HAP-1 (cell line): ENCODE data around the gene TGFB1.
"Not testable (repeated sequence)": the region's sequence is repeated elsewhere in the genome, so short reads cannot be mapped to it uniquely, and the experiment has no call there.

Experiments used
- DNase-seq, 2 experiments: peaks; one replicate each; pipeline ENCODE4 v3.0.0-alpha.2; 2016 to 2020; ENCODE audit warnings: low spot score in 2 of 2
- H3K27me3 ChIP-seq: fragments of 250-450 bp; sonication (Bioruptor Pico); 2 replicates; pipeline ENCODE4 v1.5.1; 2020; ENCODE audit warnings: low read depth, mild to moderate bottlenecking, moderate library complexity
- H3K36me3 ChIP-seq: fragments of 250-450 bp; sonication (Bioruptor Pico); replicated peaks from 2 replicates; pipeline ENCODE4 v1.5.1; 2020; ENCODE audit warnings: mild to moderate bottlenecking
- H3K4me1 ChIP-seq: fragments of 250-450 bp; sonication (Bioruptor Pico); 2 replicates; pipeline ENCODE4 v1.5.1; 2020; ENCODE audit warnings: mild to moderate bottlenecking
- H3K4me3 ChIP-seq: fragments of 250-450 bp; sonication (Bioruptor Pico); 2 replicates; pipeline ENCODE4 v1.5.1; 2020; ENCODE audit warnings: mild to moderate bottlenecking, moderate library complexity
- H3K9me3 ChIP-seq: fragments of 250-450 bp; sonication (Bioruptor Pico); 2 replicates; pipeline ENCODE4 v1.5.1; 2020; ENCODE audit warnings: mild to moderate bottlenecking, moderate library complexity
- in situ Hi-C: fragments of 300-500 bp; cut with MboI; formaldehyde crosslinking; loops from 3 replicates; pipeline ENCODE4 v1.14.3; 2020; ENCODE audit warnings: low sequenced_read_pairs, inconsistent platforms, mixed read lengths

TGFB1 gene

GRCh38 chr19:41346916-41347315 lies 6.8 kb downstream of the TGFB1 start:
- H3K4me1 ChIP-seq, H3K27me3 ChIP-seq, H3K4me3 ChIP-seq, H3K9me3 ChIP-seq, in situ Hi-C loops, DNase-seq: not testable (repeated sequence)
- H3K36me3 ChIP-seq: peaks cover 16% of the 10 kb centered on the region

GRCh38 chr19:41344162-41344561 lies 9.6 kb downstream of the TGFB1 start:
- Histone ChIP-seq H3K27me3 (no peaks in the 10 kb centered on the region), H3K4me3 (no peak overlapping the region), H3K36me3 (peaks cover 27% of the 10 kb centered on the region), H3K9me3 (no peaks in the 10 kb centered on the region), H3K4me1 (no peaks in the 10 kb centered on the region)
- no peak for DNase-seq
- in situ Hi-C loops: no loop called here

- H3K4me3 ChIP-seq: no peak overlapping the region
- peaks cover 30% of the 10 kb centered on the region for H3K36me3 ChIP-seq
- in situ Hi-C loops: no loop called here
- no peaks in the 10 kb centered on the region for H3K27me3 ChIP-seq
- DNase-seq: no peak
- no peaks in the 10 kb centered on the region for H3K4me1 ChIP-seq
- no peaks in the 10 kb centered on the region for H3K9me3 ChIP-seq
Measured at GRCh38 chr19:41341669-41342490, 11.8 kb downstream of the TGFB1 start.

- H3K9me3 ChIP-seq: no peaks in the 10 kb centered on the region
- in situ Hi-C loops: no loop called here
- peaks cover 27% of the 10 kb centered on the region for H3K36me3 ChIP-seq
- no peak overlapping the region for H3K4me3 ChIP-seq
- DNase-seq: no peak
- H3K4me1 ChIP-seq: no peaks in the 10 kb centered on the region
- H3K27me3 ChIP-seq: no peaks in the 10 kb centered on the region
Measured at GRCh38 chr19:41339936-41340335, 13.8 kb downstream of the TGFB1 start.

- Histone ChIP-seq H3K27me3 (no peaks in the 10 kb centered on the region), H3K36me3 (peaks cover 6% of the 10 kb centered on the region), H3K9me3 (no peaks in the 10 kb centered on the region), H3K4me3 (no peak overlapping the region), H3K4me1 (peaks cover 13% of the 10 kb centered on the region)
- no peak for DNase-seq
- in situ Hi-C loops: no loop called here
Measured at GRCh38 chr19:41335467-41335866, 18.3 kb downstream of the TGFB1 start.

- in situ Hi-C loops: no loop called here
- Histone ChIP-seq H3K4me3 (no peak overlapping the region), H3K9me3 (no peaks in the 10 kb centered on the region), H3K4me1 (peaks cover 13% of the 10 kb centered on the region), H3K36me3 (peaks cover 6% of the 10 kb centered on the region), H3K27me3 (no peaks in the 10 kb centered on the region)
- DNase-seq: no peak
Measured at GRCh38 chr19:41334793-41335192, 18.9 kb downstream of the TGFB1 start.

GRCh38 chr19:41332468-41332867 lies 21.3 kb downstream of the TGFB1 start:
- in situ Hi-C loops: no loop called here
- Histone ChIP-seq H3K36me3 (peaks cover 6% of the 10 kb centered on the region), H3K27me3 (no peaks in the 10 kb centered on the region), H3K4me1 (peaks cover 13% of the 10 kb centered on the region), H3K9me3 (no peaks in the 10 kb centered on the region), H3K4me3 (no peak overlapping the region)
- DNase-seq: no peak

GRCh38 chr19:41332000-41332399 lies 21.7 kb downstream of the TGFB1 start:
- in situ Hi-C loops: no loop called here
- peaks cover 6% of the 10 kb centered on the region for H3K36me3 ChIP-seq
- H3K4me3 ChIP-seq: no peak overlapping the region
- H3K9me3 ChIP-seq: no peaks in the 10 kb centered on the region
- no peak for DNase-seq
- peaks cover 13% of the 10 kb centered on the region for H3K4me1 ChIP-seq
- no peaks in the 10 kb centered on the region for H3K27me3 ChIP-seq

- Histone ChIP-seq H3K4me3 (no peak overlapping the region), H3K9me3 (no peaks in the 10 kb centered on the region), H3K4me1 (peaks cover 13% of the 10 kb centered on the region), H3K27me3 (no peaks in the 10 kb centered on the region), H3K36me3 (peaks cover 3% of the 10 kb centered on the region)
- in situ Hi-C loops: no loop called here
- no peak for DNase-seq
Measured at GRCh38 chr19:41330946-41331678, 22.6 kb downstream of the TGFB1 start.

GRCh38 chr19:41330481-41330880 lies 23.2 kb downstream of the TGFB1 start:
- no peak for DNase-seq
- H3K27me3 ChIP-seq: no peaks in the 10 kb centered on the region
- no peak overlapping the region for H3K4me3 ChIP-seq
- no peaks in the 10 kb centered on the region for H3K9me3 ChIP-seq
- in situ Hi-C loops: no loop called here
- H3K4me1 ChIP-seq: peaks cover 13% of the 10 kb centered on the region
- peaks cover 3% of the 10 kb centered on the region for H3K36me3 ChIP-seq

GRCh38 chr19:41328842-41329225 lies 24.9 kb downstream of the TGFB1 start:
- Histone ChIP-seq H3K4me3 (no peak overlapping the region), H3K9me3 (no peaks in the 10 kb centered on the region), H3K27me3 (no peaks in the 10 kb centered on the region), H3K36me3 (peaks cover 8% of the 10 kb centered on the region), H3K4me1 (peaks cover 4% of the 10 kb centered on the region)
- DNase-seq: no peak
- in situ Hi-C loops: no loop called here

GRCh38 chr19:41328157-41328841 lies 25.4 kb downstream of the TGFB1 start:
- in situ Hi-C loops: no loop called here
- H3K9me3 ChIP-seq: no peaks in the 10 kb centered on the region
- H3K4me3 ChIP-seq: no peak overlapping the region
- peaks cover 12% of the 10 kb centered on the region for H3K36me3 ChIP-seq
- no peak for DNase-seq
- H3K27me3 ChIP-seq: no peaks in the 10 kb centered on the region
- no peaks in the 10 kb centered on the region for H3K4me1 ChIP-seq

- DNase-seq: no peak
- in situ Hi-C loops: no loop called here
- H3K4me3 ChIP-seq: no peak overlapping the region
- no peaks in the 10 kb centered on the region for H3K4me1 ChIP-seq
- no peaks in the 10 kb centered on the region for H3K9me3 ChIP-seq
- peaks cover 18% of the 10 kb centered on the region for H3K36me3 ChIP-seq
- no peaks in the 10 kb centered on the region for H3K27me3 ChIP-seq
Measured at GRCh38 chr19:41327576-41328156, 26.1 kb downstream of the TGFB1 start.
